Ramos (cell line): ENCODE results near the gene ACAD8.
"Not testable (repeated sequence)": the region's sequence is repeated elsewhere in the genome, so short reads cannot be mapped to it uniquely, and the experiment has no call there.

ENCODE experiments used
- in situ Hi-C: fragments of 300-500 bp; cut with MboI; formaldehyde crosslinking; loops from one replicate; pipeline ENCODE4 v1.14.3; 2022; ENCODE audit warnings: low sequenced_read_pairs; ENCODE audit not compliant: unreplicated experiment

ACAD8 gene

DNA sequence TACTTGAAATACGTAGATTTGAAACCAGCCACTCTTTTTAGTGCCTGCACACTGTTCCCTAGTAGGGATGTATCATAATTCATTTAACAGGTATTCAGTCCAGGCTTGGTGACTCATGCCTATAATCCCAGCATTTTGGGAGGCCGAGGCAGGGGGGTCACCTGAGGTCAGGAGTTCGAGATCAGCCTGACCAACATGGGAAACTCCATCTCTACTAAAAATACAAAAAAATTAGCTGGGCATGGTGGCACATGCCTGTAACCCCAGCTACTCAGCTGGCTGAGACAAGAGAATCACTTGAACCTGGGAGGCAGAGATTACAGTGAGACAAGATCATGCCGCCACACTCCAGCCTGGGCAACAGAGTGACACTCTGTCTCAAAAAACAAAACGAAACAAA, 31.0 kb downstream of the ACAD8 start:
- in situ Hi-C loops, result not testable (repeated sequence)

DNA sequence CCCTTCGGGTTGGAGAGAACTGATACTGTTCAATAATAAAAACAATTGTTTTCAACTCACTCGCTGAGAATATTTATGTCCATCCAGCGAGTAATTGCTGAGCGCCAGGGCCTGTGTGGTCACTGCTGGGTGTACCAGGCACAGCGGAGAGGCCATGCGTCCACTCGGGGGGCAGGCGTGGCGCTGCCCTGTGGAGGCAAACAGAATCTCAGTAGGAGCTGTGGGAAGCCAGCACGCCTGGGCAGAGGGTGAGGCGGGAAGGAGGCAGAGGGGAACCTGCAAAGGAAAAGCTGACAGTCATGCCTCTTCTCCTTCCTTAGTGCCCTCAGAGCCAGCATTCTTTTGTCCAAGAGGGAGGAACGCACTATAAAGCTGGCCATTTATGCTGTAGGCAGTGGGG, 34.2 kb downstream of the ACAD8 start:
- in situ Hi-C loops, result no loop called here

GRCh38 chr11:134288486-134288885, 35.1 kb downstream of the ACAD8 start:
- in situ Hi-C loops, result no loop called here

- in situ Hi-C loops, result no loop called here
These were observed 35.8 kb downstream of the ACAD8 start for GRCh38 chr11:134289167-134289566.

GRCh38 chr11:134289789-134290188, 36.4 kb downstream of the ACAD8 start:
- in situ Hi-C loops, result no loop called here

DNA sequence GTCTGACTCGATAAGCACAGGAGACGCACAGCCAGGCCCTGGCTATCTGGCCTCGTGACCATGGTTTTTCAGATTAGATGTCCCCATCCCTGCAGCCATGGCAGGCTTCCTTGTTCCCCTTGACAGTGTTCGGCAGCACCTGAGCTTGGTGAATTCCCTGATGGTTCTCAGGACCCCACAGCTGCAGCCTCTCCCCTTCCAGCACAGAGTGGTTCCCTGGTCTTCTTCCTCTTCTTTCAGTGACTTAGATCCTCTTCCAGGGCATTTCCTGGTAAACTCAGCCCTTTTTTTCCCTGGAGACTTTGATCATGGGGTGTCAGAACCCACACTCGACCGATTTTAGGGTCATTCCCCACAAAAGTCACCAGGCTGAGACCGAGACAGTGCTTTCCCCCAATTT, 37.3 kb downstream of the ACAD8 start:
- in situ Hi-C loops, result no loop called here

GRCh38 chr11:134291196-134291595, 37.8 kb downstream of the ACAD8 start:
- in situ Hi-C loops, result no loop called here

GRCh38 chr11:134292661-134293060, 39.3 kb downstream of the ACAD8 start:
- in situ Hi-C loops, result no loop called here

DNA sequence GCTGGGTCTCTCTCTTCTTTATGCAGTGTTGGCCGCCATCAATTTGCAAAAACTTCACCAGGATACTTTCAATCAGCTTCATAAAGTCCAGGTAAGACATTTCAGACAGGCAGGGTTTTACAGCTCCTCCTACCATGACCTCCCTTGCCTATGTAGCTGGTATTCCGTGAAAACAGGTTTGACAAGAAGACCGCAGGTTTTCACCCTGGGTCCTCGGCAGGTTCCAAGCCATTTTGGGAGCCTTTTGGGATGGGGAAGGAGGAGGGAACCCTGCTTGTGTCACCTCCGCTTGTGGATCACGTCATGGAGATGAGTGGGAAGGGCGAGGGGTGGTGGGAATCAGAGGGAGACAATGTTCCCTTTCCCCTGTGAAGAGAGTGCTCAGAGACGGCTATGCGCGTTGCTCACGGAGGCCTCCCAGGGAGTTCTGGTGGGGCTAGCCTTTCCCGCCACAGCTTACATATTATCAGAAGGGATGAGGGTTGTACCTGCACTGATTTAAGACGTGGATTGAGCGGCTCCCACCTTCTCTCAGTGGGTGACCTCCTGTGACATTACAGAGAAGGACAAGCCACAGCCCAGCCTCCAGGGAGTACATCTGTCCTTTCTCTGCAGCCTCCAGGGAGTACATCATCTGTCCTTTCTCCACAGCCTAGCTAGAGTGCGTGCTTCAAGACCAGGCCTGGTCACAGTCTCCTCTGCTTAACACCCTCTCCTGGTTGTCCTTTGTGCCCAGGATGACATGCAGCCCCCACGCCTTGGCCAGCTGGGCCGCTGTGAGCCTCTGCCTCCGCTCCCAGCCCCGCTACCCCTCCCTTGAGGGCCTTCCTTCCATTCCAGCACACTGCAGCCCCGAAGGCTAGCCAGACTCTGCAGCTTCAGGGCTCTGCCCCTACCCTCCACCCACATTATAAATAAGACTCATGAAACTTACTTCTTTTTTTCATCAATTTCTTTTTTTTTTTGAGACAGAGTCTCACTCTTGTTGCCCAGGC, 40.0 kb downstream of the ACAD8 start:
- in situ Hi-C loops, result no loop called here

- in situ Hi-C loops, result no loop called here
These were observed 41.3 kb downstream of the ACAD8 start for GRCh38 chr11:134294664-134295063.

GRCh38 chr11:134312223-134312622, 58.9 kb downstream of the ACAD8 start:
- in situ Hi-C loops, result no loop called here

- in situ Hi-C loops, result no loop called here
These were observed 59.4 kb downstream of the ACAD8 start for GRCh38 chr11:134312807-134313206.

DNA sequence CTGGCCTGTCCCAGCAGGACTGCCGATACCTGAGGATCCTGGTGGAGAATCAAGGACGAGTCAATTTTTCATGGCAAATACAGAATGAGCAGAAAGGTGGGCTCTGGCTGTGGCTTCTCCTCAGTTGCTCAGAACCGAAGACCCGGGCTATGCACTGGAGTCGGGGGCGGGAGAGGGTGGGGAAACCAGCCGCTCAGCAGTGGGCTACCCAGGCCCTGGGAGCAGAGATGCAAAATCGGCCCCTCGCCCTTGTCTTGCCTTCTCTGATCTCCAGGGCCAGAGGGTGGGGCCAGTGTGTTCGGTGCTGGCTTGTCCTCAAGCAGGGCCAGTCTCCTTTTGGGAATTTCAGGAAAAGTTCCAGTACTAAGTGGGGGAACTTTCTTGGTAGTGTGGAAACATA, 60.0 kb downstream of the ACAD8 start:
- in situ Hi-C loops, result no loop called here

DNA sequence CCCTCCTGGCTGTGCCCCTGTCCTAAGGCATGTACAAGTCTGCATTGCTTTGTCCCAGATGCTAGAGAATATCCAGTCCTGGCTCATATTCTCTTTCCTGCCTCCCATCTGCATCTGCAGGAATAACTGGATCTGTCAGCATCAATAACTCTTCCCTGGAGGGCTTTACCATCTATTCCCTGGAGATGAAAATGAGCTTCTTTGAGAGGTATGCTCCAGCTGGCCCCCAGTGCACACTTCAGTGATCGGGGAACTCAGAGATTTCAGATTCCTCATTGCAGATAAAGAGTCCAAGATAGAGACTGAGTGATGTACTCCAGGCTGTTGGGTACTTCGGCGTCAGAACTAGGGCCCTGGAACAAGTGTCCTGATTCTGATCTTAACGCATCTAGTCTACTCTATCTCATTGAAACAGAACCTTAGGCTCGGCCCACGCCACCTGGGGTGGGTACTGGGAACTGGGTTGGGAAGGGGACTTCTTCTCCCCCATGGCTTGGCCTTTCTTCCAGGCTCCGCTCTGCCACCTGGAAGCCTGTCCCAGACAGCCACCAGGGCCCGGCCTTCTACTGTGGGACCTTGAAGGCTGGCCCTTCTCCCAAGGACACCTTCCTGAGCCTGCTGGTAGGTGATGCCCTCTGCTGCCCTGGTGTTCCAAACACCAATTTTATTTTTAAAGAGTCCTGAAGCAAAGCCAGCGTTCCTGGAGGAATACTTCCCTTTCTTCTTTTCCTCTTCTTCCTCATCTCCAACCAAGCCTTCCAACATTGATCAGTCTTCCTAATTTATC, 60.6 kb downstream of the ACAD8 start:
- in situ Hi-C loops, result no loop called here
